ENCODE data around the gene GDF11.

GDF11 gene

GRCh38 chr12:55715169-55715764 is 27.7 kb upstream of the GDF11 start:
- Histone ChIP-seq H3K4me2 (ENCODE audit: low read length) (peak overlapping the region; percentile 89), H3K79me2 (ENCODE audit: control insufficient read depth, low read length) (peaks cover 19% of the 10 kb centered on the region), H3K9me2 (replicated peaks; ENCODE audit: control insufficient read depth, low read length) (no peaks in the 10 kb centered on the region), H3K27me3 (ENCODE audit: control insufficient read depth, low read length) (peaks cover 18% of the 10 kb centered on the region), H3F3A (ENCODE audit: control insufficient read depth, insufficient read depth) (0 out of 2 replicates have a peak, but pooled peaks cover 3% of the 10 kb centered on the region), H3K27ac (ENCODE audit: low read depth, low read length) (peak overlapping the region; percentile 77; the same call in 1 of the 2 replicates), H3K4me3 (ENCODE audit: low read length) (peak overlapping the region; percentile 92), H3K36me3 (ENCODE audit: control insufficient read depth, low read length) (peaks cover 14% of the 10 kb centered on the region; the same call in 1 of the 2 replicates), H4K20me1 (ENCODE audit: control insufficient read depth, insufficient read depth, low read depth, low read length) (no peaks in the 10 kb centered on the region), H3K9me3 (ENCODE audit: control insufficient read depth, insufficient read depth, low read length) (no peaks in the 10 kb centered on the region), H3K4me1 (ENCODE audit: control insufficient read depth, low read length) (peaks cover 37% of the 10 kb centered on the region)
- no peak for TF ChIP-seq CTCF (IDR thresholded peaks at IDR 0.05; ENCODE audit: low read depth, low read length, poor library complexity, severe bottlenecking)
- no peak for TF ChIP-seq EZH2phosphoT487 (IDR thresholded peaks at IDR 0.05; ENCODE audit: borderline replicate concordance, low read length)

GRCh38 chr12:55715833-55716581 is 26.9 kb upstream of the GDF11 start, which contains the start of gene BLOC1S1:
BLOC1S1 (plus strand) TSS chr12:55716046; CDS start chr12:55716052, 6 bp downstream.
- Histone ChIP-seq H4K20me1 (ENCODE audit: control insufficient read depth, insufficient read depth, low read depth, low read length) (no peaks in the 10 kb centered on the region), H3K36me3 (ENCODE audit: control insufficient read depth, low read length) (peaks cover 16% of the 10 kb centered on the region; the same call in 1 of the 2 replicates), H3K4me2 (ENCODE audit: low read length) (peak within 1 kb of the TSS; percentile 89), H3F3A (ENCODE audit: control insufficient read depth, insufficient read depth) (peaks cover 3% of the 10 kb centered on the region; the same call in 1 of the 2 replicates), H3K27ac (ENCODE audit: low read depth, low read length) (peak within 1 kb of the TSS; percentile 77), H3K79me2 (ENCODE audit: control insufficient read depth, low read length) (peaks cover 19% of the 10 kb centered on the region), H3K9me3 (ENCODE audit: control insufficient read depth, insufficient read depth, low read length) (no peaks in the 10 kb centered on the region), H3K4me1 (ENCODE audit: control insufficient read depth, low read length) (peaks cover 31% of the 10 kb centered on the region), H3K4me3 (ENCODE audit: low read length) (peak within 1 kb of the TSS; percentile 92), H3K9me2 (replicated peaks; ENCODE audit: control insufficient read depth, low read length) (no peaks in the 10 kb centered on the region), H3K27me3 (ENCODE audit: control insufficient read depth, low read length) (peaks cover 12% of the 10 kb centered on the region)
- TF ChIP-seq EZH2phosphoT487 (IDR thresholded peaks at IDR 0.05; ENCODE audit: borderline replicate concordance, low read length) (no peak), CTCF (IDR thresholded peaks at IDR 0.05; ENCODE audit: low read depth, low read length, poor library complexity, severe bottlenecking) (no peak)

GRCh38 chr12:55716582-55716957 is 26.4 kb upstream of the GDF11 start:
- Histone ChIP-seq H3K27ac (ENCODE audit: low read depth, low read length) (peak overlapping the region; percentile 77), H3F3A (ENCODE audit: control insufficient read depth, insufficient read depth) (peaks cover 3% of the 10 kb centered on the region; the same call in 1 of the 2 replicates), H3K36me3 (ENCODE audit: control insufficient read depth, low read length) (peaks cover 16% of the 10 kb centered on the region; the same call in 1 of the 2 replicates), H3K4me3 (ENCODE audit: low read length) (peak overlapping the region; percentile 92), H3K27me3 (ENCODE audit: control insufficient read depth, low read length) (peaks cover 11% of the 10 kb centered on the region), H3K9me2 (replicated peaks; ENCODE audit: control insufficient read depth, low read length) (no peaks in the 10 kb centered on the region), H3K4me2 (ENCODE audit: low read length) (peak overlapping the region; percentile 89), H3K79me2 (ENCODE audit: control insufficient read depth, low read length) (peaks cover 19% of the 10 kb centered on the region), H3K9me3 (ENCODE audit: control insufficient read depth, insufficient read depth, low read length) (no peaks in the 10 kb centered on the region), H4K20me1 (ENCODE audit: control insufficient read depth, insufficient read depth, low read depth, low read length) (no peaks in the 10 kb centered on the region), H3K4me1 (ENCODE audit: control insufficient read depth, low read length) (peaks cover 30% of the 10 kb centered on the region)
- no peak for TF ChIP-seq EZH2phosphoT487 (IDR thresholded peaks at IDR 0.05; ENCODE audit: borderline replicate concordance, low read length)
- no peak for TF ChIP-seq CTCF (IDR thresholded peaks at IDR 0.05; ENCODE audit: low read depth, low read length, poor library complexity, severe bottlenecking)

All from DOHH2 (cell line).